HG02798 (cell line): ENCODE results near the gene HPCAL1.

Source experiments
- ATAC-seq: cut with Tn5 transposase; IDR thresholded peaks from one replicate; pipeline ENCODE4 v1.9.1; 2021; ENCODE audit warnings: mild to moderate bottlenecking; ENCODE audit not compliant: unreplicated experiment, poor library complexity

HPCAL1 gene

GRCh38 chr2:10346929-10347561 is 44.3 kb downstream of the HPCAL1 start:
- ATAC-seq, result no peak

GRCh38 chr2:10347562-10347948 is 44.9 kb downstream of the HPCAL1 start:
- ATAC-seq, result no peak

- no peak for ATAC-seq
These were observed 46.2 kb downstream of the HPCAL1 start for GRCh38 chr2:10348891-10349290.

DNA sequence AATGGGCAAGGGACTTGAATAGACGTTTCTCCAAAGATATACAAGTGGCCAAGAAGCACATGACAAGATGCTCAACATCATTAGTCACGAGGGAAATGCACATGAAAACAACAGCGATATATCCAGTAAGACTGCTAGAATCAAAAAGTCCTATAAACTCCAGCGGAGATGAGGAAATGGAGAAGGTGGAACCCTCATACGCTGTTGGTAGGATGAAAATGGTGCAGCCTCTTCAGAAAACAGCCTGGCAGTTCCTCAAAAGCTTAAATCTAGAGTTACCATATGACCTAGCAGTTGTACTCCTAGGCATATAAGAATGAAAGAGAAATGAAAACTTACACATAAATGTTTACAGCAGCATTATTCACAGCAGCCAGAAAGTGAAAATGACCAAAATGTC is 48.1 kb downstream of the HPCAL1 start:
- ATAC-seq, result no peak

DNA sequence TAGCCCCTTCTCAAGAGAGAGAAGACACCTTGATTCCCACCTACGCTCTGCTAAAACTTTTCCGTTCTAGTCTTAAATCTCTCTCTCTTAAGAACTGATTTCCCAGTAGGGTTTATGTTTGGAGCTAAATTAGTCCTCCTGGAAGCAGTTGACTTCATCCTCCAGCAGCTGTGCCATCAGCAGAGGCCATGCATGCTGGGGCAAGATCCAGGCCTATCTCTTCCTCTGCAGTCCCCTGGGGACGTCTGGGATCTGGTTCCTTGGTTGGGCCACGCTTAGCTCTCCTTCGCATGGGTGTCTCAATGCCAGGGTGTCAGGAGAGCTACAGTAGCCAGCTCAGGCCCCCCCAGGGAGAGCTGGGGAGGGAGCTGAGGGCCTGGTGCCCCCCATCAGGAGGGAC is 49.7 kb downstream of the HPCAL1 start:
- ATAC-seq, result no peak

- ATAC-seq, result no peak
These were observed 50.3 kb downstream of the HPCAL1 start for GRCh38 chr2:10352972-10353371.

DNA sequence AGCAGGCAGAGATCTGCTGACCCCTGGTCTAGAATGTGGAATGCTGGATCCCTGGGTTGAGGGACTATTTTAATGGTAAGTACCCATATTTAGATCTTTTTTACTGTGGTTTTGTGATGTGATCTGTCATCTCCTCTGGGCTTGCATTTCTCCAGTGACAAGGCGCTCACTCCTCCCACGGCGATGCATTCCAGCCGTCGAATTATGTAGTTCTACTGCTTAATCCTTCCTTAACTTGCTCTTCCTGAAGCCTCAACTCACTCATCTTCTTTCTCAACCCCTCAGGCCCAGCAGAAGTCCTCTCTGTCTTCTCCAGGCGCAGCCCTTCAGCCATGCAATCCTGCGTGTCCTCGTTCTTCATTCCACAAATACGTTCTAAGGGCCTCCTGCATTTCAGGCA is 51.2 kb downstream of the HPCAL1 start:
- ATAC-seq, result no peak

- no peak for ATAC-seq
These were observed 51.7 kb downstream of the HPCAL1 start for GRCh38 chr2:10354399-10354798.

GRCh38 chr2:10355471-10356438 is 53.1 kb downstream of the HPCAL1 start:
- ATAC-seq, result no peak

GRCh38 chr2:10356439-10356811 is 53.7 kb downstream of the HPCAL1 start:
- ATAC-seq, result no peak

GRCh38 chr2:10357193-10358169 is 54.8 kb downstream of the HPCAL1 start:
- no peak for ATAC-seq

GRCh38 chr2:10359246-10359645 is 56.5 kb downstream of the HPCAL1 start:
- ATAC-seq, result no peak

DNA sequence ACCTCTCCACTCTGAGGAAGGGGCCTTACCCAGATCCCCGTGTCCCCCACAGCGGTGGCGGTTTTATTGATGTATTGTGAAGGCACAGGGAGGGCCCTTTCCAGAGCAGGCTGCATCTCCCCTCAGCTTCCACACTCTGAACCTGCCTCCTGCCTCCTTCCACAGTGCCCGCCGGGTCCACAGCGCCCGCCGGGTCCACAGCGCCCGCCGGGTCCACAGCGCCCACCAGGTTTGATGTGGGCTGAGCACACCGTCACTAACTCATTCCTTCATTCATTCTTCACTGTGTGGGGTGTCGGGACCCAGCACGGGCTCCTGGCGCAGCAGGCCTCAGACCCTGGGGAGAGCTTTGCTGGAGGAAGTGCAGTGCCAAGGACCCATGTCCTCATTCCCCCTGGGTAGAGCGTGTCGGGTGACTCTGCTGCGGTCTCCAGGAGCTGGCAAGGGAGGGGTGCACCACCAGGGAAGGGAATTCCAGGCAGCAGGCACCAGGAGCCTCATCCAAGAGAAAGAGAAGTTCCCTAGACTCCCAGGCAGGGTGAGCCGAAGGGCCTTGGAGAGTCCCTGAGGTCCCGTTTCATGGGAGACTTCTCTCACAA is 57.1 kb downstream of the HPCAL1 start:
- ATAC-seq, result no peak

GRCh38 chr2:10360460-10360849 is 57.8 kb downstream of the HPCAL1 start:
- ATAC-seq, result no peak

DNA sequence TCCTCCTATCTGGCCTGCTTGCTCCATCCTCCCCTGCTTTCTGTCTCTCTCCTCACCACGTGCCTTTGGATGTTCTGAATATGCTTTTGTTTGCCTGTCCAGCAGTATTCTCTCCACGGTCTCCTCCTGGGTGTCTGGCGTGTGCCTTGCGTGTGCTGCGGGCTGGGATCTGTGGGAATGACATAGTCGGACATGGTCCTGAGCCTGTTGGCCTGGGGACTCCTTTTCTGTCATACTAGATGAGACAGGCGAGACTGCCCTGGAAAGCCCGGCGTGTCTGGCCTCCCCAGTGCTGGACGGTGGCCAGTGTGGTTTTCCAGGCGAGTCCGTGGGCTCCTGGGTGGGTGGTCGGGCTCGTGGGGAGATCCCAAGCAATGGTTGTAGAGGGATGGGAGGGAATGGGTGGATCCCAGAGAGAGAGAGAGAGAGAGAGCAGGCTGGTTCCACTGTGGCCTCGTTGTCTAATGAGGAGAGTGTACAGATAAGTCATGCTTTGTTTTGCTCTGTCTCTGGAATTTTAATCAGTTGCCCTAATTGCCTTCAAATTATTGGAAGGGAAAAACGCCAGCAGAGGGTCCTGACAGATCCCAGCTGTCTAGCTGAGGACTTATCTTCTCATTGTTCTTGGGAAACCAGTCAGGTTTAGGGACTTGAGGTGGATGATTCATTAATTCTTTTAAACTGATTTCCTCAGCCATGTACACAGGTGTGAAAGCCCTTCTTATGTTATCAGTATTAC is 58.3 kb downstream of the HPCAL1 start:
- ATAC-seq, result no peak

DNA sequence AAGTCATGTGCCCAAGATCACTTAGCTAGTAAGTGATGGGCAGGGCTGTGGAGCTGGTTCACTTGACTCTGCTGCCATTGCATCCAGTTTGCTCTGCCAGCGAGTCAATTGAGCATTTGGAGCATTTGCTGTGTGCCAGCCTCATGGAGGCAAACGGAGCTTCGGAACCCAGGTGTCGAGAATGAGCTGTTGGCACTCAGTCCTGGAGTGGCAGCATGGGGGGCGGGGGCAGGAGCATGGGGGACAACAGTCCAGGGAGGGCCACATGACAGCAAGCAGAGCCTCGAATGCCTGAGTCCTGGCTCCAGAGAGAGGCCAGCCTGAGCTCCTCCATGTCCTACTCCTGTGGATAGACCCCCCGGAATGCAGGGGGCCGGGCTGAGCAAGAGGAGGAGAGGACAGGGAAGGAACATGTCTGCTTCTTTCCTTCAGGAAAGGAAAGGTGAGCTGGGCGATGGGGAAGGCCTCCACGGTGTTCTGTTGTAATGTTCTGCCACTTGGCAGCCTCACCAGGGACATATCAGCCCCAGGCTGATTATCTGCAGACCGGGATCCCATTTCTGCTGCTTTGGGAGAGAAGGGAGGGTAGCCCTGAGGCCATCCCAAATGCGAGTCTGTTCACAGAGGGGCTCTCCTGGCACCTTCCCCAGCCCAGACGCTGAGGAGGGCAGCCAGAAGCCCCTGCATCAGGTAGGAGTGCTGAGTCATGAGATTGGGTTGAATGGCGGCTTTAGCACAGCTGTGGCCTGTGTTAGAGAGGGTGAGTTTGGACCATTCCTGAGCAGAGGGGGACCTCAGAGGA is 59.6 kb downstream of the HPCAL1 start:
- no peak for ATAC-seq

DNA sequence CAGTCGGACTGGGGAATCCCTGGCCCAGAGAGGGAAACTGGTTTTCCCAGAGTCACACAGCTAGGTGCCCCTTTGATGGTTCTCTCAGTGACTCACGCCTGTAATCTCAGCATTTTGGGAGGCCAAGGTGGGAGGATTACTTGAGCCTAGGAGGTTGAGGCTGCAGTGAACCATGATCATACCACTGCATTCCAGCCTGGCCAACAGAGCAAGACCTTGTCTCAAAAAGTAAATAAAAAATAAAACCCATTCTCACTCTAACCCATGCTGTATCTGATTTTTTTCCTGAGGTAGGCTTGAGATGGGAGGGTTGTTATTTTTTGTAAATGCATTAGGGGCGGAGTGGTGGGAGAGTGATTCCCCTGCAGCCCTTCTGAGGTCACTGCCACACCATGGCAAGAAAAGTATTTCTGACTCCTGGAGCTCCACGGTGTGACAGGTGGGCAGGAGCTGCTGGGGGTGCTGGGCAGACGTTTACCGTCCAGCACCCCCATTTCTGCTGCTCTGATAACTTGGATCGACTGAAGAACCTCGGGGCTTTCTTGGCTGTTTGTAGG is 60.3 kb downstream of the HPCAL1 start:
- ATAC-seq, result no peak

GRCh38 chr2:10363861-10364610 is 61.3 kb downstream of the HPCAL1 start:
- no peak for ATAC-seq
